ENCODE data around the gene PCGF1.

The PCGF1 gene

DNA sequence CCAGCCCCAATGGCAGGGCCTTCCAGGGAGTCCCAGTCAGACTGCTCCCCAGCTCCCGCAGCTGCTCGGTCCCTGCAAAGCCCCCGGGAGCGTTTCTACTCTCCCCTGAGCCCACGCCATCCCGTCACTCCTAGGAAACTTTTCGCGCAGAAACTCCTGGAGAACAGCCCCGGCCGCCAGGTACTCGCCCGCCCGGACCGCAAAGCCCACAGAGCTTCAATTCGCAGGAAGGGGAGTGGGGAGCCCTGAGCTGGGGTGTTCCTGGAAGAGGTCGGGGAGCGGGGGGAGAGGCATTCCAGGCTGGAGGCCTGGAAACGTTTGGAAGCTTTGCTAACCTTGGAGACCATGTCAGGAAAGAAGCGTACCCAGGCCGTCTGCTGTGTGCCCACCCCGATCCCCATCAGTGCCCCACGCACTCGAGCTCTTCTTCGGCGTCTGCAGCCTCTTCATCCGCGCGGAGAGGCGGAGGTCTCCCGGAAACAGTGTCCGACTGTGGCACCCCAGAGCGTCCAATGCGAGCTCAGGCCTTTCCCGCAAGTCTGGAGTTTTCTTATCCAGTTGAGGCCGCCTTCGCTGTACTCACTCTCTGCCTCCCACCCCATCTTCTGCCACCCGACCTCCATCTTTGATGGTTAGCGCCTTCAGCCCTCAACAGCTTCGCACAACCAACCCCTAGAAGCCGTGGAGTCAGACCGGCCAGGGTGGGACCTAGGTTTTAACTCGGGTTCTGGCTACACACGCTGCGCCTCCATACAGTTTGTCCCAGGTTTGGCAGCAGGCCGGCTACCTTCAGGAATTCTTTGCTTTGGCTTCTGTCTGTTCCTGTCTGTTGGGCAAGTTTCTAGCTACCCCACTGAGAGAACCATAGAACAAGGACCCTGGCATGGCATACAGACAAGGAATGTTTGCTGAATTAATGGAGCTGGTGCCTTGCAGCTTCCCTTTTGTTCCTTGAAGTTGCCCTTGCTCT, 3.7 kb downstream of the PCGF1 start:
- Histone ChIP-seq H3K27ac (ENCODE audit: insufficient read depth, low read depth, low read length, poor library complexity, severe bottlenecking) (no peak overlapping the region), H3K27me3 (ENCODE audit: control insufficient read depth, insufficient read depth, low read length, poor library complexity, severe bottlenecking) (peaks cover 85% of the 10 kb centered on the region), H3K9me3 (ENCODE audit: control insufficient read depth, low read length) (no peaks in the 10 kb centered on the region), H3K4me3 (ENCODE audit: insufficient read depth, low read depth, low read length) (peak overlapping the region; percentile 40), H3K4me1 (ENCODE audit: control insufficient read depth, insufficient read depth, low read length) (peaks cover 38% of the 10 kb centered on the region), H3K36me3 (ENCODE audit: control insufficient read depth, insufficient read depth, low read length) (peaks cover 5% of the 10 kb centered on the region)
- 60 to 68% methylated on average over 45 of the region's 45 CpGs for WGBS, 2 experiments

DNA sequence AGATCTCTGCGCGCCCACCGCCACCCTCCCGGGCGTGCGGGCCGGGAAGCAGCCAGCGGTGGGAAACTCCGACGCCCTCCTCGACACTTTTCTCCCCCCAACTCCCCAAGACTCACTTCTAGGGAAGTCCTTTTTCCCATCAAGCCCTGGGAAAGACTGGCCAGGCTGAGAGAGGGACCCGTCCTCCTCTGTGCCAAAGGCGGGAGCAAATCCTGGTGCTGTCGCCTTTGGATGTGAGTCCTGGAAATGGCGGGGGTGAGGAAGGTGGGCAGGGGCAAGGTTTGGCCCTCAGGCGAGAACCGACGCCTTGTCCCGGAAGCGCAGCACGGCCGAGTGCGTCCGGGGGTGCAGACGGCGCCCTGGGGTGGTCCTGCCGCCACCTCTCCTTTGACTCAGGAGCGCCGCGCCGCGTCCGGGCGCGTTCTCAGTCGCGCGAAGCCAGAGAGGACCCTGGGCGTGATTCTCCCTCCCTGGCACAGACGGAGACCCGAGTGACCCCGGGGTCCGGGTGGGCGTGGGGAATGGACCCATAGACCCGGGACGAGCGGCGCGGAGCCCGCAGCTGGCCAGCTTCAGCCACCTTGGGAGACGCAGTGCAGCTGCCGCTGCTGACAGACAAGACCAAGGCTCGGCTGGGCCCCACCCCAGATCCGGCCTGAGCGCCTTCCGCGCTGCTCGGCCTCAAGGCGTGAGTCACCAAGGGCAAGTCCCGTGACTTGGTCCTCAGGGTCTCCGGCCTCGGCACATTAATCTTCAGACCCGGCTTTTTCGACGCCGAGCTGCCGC, 4.6 kb downstream of the PCGF1 start:
- Histone ChIP-seq H3K27ac (ENCODE audit: insufficient read depth, low read depth, low read length, poor library complexity, severe bottlenecking) (no peak overlapping the region), H3K9me3 (ENCODE audit: control insufficient read depth, low read length) (no peaks in the 10 kb centered on the region), H3K27me3 (ENCODE audit: control insufficient read depth, insufficient read depth, low read length, poor library complexity, severe bottlenecking) (peaks cover 85% of the 10 kb centered on the region), H3K36me3 (ENCODE audit: control insufficient read depth, insufficient read depth, low read length) (peaks cover 5% of the 10 kb centered on the region), H3K4me1 (ENCODE audit: control insufficient read depth, insufficient read depth, low read length) (peaks cover 41% of the 10 kb centered on the region), H3K4me3 (ENCODE audit: insufficient read depth, low read depth, low read length) (peak overlapping the region; percentile 40)
- 2 to 3% methylated on average over 67 of the region's 67 CpGs for WGBS, 2 experiments

DNA sequence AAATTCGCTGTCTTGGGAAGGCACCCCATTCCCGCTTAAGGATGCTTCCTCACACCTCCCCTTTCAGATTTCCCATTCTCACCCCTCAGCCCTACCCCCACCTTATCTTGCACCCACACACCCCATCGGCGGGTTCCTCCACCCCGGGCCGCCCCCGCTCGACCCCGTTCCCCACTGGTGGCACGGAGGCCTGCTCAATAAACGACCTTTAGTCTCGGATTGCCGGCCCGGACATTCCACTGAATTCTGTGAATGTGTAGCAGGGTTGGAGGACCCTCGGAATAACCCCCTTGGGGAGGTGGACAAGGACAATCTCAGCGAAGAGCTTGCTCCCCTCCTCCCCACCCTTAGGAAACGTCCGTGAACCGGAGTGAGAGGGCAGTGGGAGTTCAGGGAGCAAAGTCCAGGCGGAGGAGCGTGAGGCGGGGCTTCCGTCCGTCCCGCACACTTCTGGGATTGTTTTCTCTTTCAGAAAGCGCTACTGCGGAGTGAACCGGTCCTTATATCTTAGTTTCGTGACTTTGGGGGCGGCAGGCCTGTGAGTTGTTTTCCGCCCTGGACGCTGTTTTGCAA, 5.3 kb downstream of the PCGF1 start:
- H3K36me3 ChIP-seq (ENCODE audit: control insufficient read depth, insufficient read depth, low read length): peaks cover 5% of the 10 kb centered on the region
- H3K27me3 ChIP-seq (ENCODE audit: control insufficient read depth, insufficient read depth, low read length, poor library complexity, severe bottlenecking): peaks cover 92% of the 10 kb centered on the region
- no peak overlapping the region for H3K27ac ChIP-seq (ENCODE audit: insufficient read depth, low read depth, low read length, poor library complexity, severe bottlenecking)
- H3K4me3 ChIP-seq (ENCODE audit: insufficient read depth, low read depth, low read length): peak overlapping the region; percentile 40
- peaks cover 41% of the 10 kb centered on the region for H3K4me1 ChIP-seq (ENCODE audit: control insufficient read depth, insufficient read depth, low read length)
- 12 to 13% methylated on average over 32 of the region's 32 CpGs for WGBS, 2 experiments
- no peaks in the 10 kb centered on the region for H3K9me3 ChIP-seq (ENCODE audit: control insufficient read depth, low read length)

DNA sequence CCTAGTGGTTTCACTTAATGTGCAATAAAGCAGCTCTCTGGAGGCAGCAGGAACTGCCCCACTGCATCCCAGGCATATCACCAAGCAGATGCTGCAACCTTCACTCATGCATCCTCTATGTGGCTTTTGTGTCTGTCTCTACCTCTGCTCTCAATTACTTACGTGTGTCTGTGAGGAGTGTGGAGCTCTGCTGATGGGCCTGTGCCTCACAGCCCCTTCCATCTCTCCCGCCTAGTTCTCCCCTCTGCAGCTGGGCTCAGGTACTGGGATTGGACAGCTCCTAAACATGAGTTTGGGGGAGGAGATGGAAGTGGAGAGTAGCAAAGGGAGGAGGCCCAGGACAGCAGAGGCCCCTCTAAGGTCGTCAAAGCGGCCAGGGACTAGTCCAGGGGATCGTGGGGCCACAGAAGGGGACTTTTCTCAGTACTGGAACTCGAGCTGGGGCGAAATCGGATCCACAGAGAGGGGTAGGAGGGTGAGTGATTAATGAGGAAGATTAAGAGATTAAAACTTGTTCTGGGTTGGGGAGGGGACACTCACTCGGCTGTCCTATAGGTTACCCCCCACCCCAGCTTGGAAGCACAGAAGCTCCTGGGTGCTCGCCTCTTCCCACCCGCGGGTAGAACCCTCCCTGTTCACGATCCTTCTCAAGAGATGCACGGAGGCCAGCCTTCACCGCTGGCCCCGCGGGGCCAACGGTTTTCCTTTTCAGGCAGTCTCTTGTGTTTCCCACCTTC, 6.0 kb downstream of the PCGF1 start:
- H3K4me3 ChIP-seq (ENCODE audit: insufficient read depth, low read depth, low read length): no peak overlapping the region
- H3K9me3 ChIP-seq (ENCODE audit: control insufficient read depth, low read length): no peaks in the 10 kb centered on the region
- H3K27me3 ChIP-seq (ENCODE audit: control insufficient read depth, insufficient read depth, low read length, poor library complexity, severe bottlenecking): peaks cover 96% of the 10 kb centered on the region
- H3K4me1 ChIP-seq (ENCODE audit: control insufficient read depth, insufficient read depth, low read length): peaks cover 37% of the 10 kb centered on the region
- peaks cover 5% of the 10 kb centered on the region for H3K36me3 ChIP-seq (ENCODE audit: control insufficient read depth, insufficient read depth, low read length)
- no peak overlapping the region for H3K27ac ChIP-seq (ENCODE audit: insufficient read depth, low read depth, low read length, poor library complexity, severe bottlenecking)
- 37 to 43% methylated on average over 18 of the region's 18 CpGs for WGBS, 2 experiments

DNA sequence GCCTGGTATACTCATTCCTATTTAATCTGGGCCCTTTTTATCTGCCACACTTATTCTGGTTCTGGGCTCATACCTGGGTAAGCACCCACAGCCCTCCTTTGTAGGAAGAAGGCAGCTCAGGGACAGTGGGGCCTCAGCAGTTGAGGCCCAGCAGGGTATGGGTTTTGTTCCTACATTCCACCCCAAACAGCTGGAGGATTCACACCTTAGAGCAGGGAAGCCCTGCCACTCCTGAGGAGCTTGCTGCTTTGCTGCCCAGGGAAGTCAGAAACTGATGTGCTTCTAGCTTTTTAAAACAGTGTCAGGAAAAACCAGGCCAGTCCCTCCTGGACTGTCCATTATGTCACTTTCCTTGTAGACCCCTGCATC, 6.9 kb downstream of the PCGF1 start:
- H3K4me1 ChIP-seq (ENCODE audit: control insufficient read depth, insufficient read depth, low read length): peaks cover 36% of the 10 kb centered on the region
- no peaks in the 10 kb centered on the region for H3K9me3 ChIP-seq (ENCODE audit: control insufficient read depth, low read length)
- no peak overlapping the region for H3K4me3 ChIP-seq (ENCODE audit: insufficient read depth, low read depth, low read length)
- H3K27me3 ChIP-seq (ENCODE audit: control insufficient read depth, insufficient read depth, low read length, poor library complexity, severe bottlenecking): peaks cover 100% of the 10 kb centered on the region
- no peak overlapping the region for H3K27ac ChIP-seq (ENCODE audit: insufficient read depth, low read depth, low read length, poor library complexity, severe bottlenecking)
- H3K36me3 ChIP-seq (ENCODE audit: control insufficient read depth, insufficient read depth, low read length): peaks cover under 1% of the 10 kb centered on the region

GRCh38 chr2:74499940-74500577, 7.4 kb downstream of the PCGF1 start:
- H3K36me3 ChIP-seq (ENCODE audit: control insufficient read depth, insufficient read depth, low read length): no peaks in the 10 kb centered on the region
- WGBS, 2 experiments: 22 to 24% methylated on average over 15 of the region's 15 CpGs
- peaks cover 100% of the 10 kb centered on the region for H3K27me3 ChIP-seq (ENCODE audit: control insufficient read depth, insufficient read depth, low read length, poor library complexity, severe bottlenecking)
- H3K4me1 ChIP-seq (ENCODE audit: control insufficient read depth, insufficient read depth, low read length): peaks cover 36% of the 10 kb centered on the region
- H3K4me3 ChIP-seq (ENCODE audit: insufficient read depth, low read depth, low read length): no peak overlapping the region
- H3K27ac ChIP-seq (ENCODE audit: insufficient read depth, low read depth, low read length, poor library complexity, severe bottlenecking): no peak overlapping the region
- H3K9me3 ChIP-seq (ENCODE audit: control insufficient read depth, low read length): no peaks in the 10 kb centered on the region

GRCh38 chr2:74499267-74499939, 8.1 kb downstream of the PCGF1 start, which contains the start of gene LBX2:
LBX2 (minus strand) TSS chr2:74499603; CDS start chr2:74499537, 66 bp downstream.
- H3K36me3 ChIP-seq (ENCODE audit: control insufficient read depth, insufficient read depth, low read length): no peaks in the 10 kb centered on the region
- H3K4me1 ChIP-seq (ENCODE audit: control insufficient read depth, insufficient read depth, low read length): peaks cover 36% of the 10 kb centered on the region
- H3K4me3 ChIP-seq (ENCODE audit: insufficient read depth, low read depth, low read length): peak within 1 kb of the TSS; percentile 29
- no peak within 1 kb of the TSS for H3K27ac ChIP-seq (ENCODE audit: insufficient read depth, low read depth, low read length, poor library complexity, severe bottlenecking)
- no peaks in the 10 kb centered on the region for H3K9me3 ChIP-seq (ENCODE audit: control insufficient read depth, low read length)
- 2% methylated on average over 65 of the region's 65 CpGs for WGBS, 2 experiments
- peaks cover 95% of the 10 kb centered on the region for H3K27me3 ChIP-seq (ENCODE audit: control insufficient read depth, insufficient read depth, low read length, poor library complexity, severe bottlenecking)

GRCh38 chr2:74498500-74499266, 8.8 kb downstream of the PCGF1 start:
- peak overlapping the region; percentile 29 for H3K4me3 ChIP-seq (ENCODE audit: insufficient read depth, low read depth, low read length)
- H3K27ac ChIP-seq (ENCODE audit: insufficient read depth, low read depth, low read length, poor library complexity, severe bottlenecking): no peak overlapping the region
- H3K4me1 ChIP-seq (ENCODE audit: control insufficient read depth, insufficient read depth, low read length): peaks cover 36% of the 10 kb centered on the region
- H3K36me3 ChIP-seq (ENCODE audit: control insufficient read depth, insufficient read depth, low read length): no peaks in the 10 kb centered on the region
- WGBS, 2 experiments: 1% methylated on average over 41 of the region's 41 CpGs
- H3K9me3 ChIP-seq (ENCODE audit: control insufficient read depth, low read length): no peaks in the 10 kb centered on the region
- peaks cover 88% of the 10 kb centered on the region for H3K27me3 ChIP-seq (ENCODE audit: control insufficient read depth, insufficient read depth, low read length, poor library complexity, severe bottlenecking)
